IMR-90 (cell line): Measurements from ENCODE around the gene LIPN.

ENCODE experiments used
- BHLHE40 ChIP-seq: fragments of 150-350 bp; IDR thresholded peaks from 2 replicates; pipeline ENCODE4 v1.6.1; 2016; ENCODE audit warnings: mild to moderate bottlenecking, low read depth, low read length
- CEBPB ChIP-seq: IDR thresholded peaks from 2 replicates; pipeline ENCODE4 v1.6.1; 2012; ENCODE audit warnings: low read depth, low read length, improper control_type of control experiment
- ELK1 ChIP-seq: fragments of 150-350 bp; IDR thresholded peaks from 2 replicates; pipeline ENCODE4 v1.6.1; 2016; ENCODE audit warnings: low read depth, mild to moderate bottlenecking, low read length, moderate library complexity, borderline replicate concordance
- FOS ChIP-seq: fragments of 150-350 bp; IDR thresholded peaks from 2 replicates; pipeline ENCODE4 v1.6.1; 2016; ENCODE audit warnings: low read depth, low read length
- MAFK ChIP-seq: IDR thresholded peaks from 2 replicates; pipeline ENCODE4 v1.6.1; 2012; ENCODE audit warnings: low read depth, low read length, improper control_type of control experiment
- MAZ ChIP-seq: IDR thresholded peaks from 2 replicates; pipeline ENCODE4 v1.6.1; 2012; ENCODE audit warnings: low read depth, mild to moderate bottlenecking, low read length, improper control_type of control experiment, moderate library complexity, borderline replicate concordance
- MXI1 ChIP-seq: IDR thresholded peaks from 2 replicates; pipeline ENCODE4 v1.6.1; 2012; ENCODE audit warnings: low read depth, mild to moderate bottlenecking, low read length, moderate library complexity, borderline replicate concordance
- NFE2L2 ChIP-seq: fragments of 150-350 bp; IDR thresholded peaks from 2 replicates; pipeline ENCODE4 v1.6.1; 2016; ENCODE audit warnings: low read depth, mild to moderate bottlenecking, low read length
- POLR2A ChIP-seq: IDR thresholded peaks from 2 replicates; pipeline ENCODE4 v1.6.1; 2012; ENCODE audit warnings: mild to moderate bottlenecking, low read depth, low read length
- RAD21 ChIP-seq: IDR thresholded peaks from 2 replicates; pipeline ENCODE4 v1.6.1; 2012; ENCODE audit warnings: low read length, improper control_type of control experiment
- RCOR1 ChIP-seq: IDR thresholded peaks from 2 replicates; pipeline ENCODE4 v1.6.1; 2012; ENCODE audit warnings: mild to moderate bottlenecking, low read length, improper control_type of control experiment; ENCODE audit not compliant: insufficient replicate concordance
- SMC3 ChIP-seq: fragments of 150-350 bp; IDR thresholded peaks from 2 replicates; pipeline ENCODE4 v1.6.1; 2016; ENCODE audit warnings: low read depth, mild to moderate bottlenecking, antibody characterized with exemption, low read length, moderate library complexity
- TF ChIP-seq, protein P1 (sequence below): conservative IDR thresholded peaks from 2 replicates; pipeline ENCODE4 v1.5.1; 2012; ENCODE audit warnings: mild to moderate bottlenecking, low read depth, low read length, improper control_type of control experiment
- TF ChIP-seq, protein P2 (sequence below): fragments of 150-350 bp; IDR thresholded peaks from 2 replicates; pipeline ENCODE4 v1.6.1; 2017; ENCODE audit warnings: mild to moderate bottlenecking, antibody characterized with exemption, low read length, low read depth

GRCh38 chr10:88820748-88821401 is 61.1 kb downstream of the LIPN start:
- TF ChIP-seq POLR2A (no peak), MAFK (no peak), RAD21 (no peak), BHLHE40 (no peak), CEBPB (peak; percentile 87), FOS (no peak), RCOR1 (no peak), MXI1 (no peak), SMC3 (no peak), ELK1 (no peak), MAZ (no peak), NFE2L2 (no peak)
- TF ChIP-seq, protein P1, sequence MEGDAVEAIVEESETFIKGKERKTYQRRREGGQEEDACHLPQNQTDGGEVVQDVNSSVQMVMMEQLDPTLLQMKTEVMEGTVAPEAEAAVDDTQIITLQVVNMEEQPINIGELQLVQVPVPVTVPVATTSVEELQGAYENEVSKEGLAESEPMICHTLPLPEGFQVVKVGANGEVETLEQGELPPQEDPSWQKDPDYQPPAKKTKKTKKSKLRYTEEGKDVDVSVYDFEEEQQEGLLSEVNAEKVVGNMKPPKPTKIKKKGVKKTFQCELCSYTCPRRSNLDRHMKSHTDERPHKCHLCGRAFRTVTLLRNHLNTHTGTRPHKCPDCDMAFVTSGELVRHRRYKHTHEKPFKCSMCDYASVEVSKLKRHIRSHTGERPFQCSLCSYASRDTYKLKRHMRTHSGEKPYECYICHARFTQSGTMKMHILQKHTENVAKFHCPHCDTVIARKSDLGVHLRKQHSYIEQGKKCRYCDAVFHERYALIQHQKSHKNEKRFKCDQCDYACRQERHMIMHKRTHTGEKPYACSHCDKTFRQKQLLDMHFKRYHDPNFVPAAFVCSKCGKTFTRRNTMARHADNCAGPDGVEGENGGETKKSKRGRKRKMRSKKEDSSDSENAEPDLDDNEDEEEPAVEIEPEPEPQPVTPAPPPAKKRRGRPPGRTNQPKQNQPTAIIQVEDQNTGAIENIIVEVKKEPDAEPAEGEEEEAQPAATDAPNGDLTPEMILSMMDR: no peak
- TF ChIP-seq, protein P2, sequence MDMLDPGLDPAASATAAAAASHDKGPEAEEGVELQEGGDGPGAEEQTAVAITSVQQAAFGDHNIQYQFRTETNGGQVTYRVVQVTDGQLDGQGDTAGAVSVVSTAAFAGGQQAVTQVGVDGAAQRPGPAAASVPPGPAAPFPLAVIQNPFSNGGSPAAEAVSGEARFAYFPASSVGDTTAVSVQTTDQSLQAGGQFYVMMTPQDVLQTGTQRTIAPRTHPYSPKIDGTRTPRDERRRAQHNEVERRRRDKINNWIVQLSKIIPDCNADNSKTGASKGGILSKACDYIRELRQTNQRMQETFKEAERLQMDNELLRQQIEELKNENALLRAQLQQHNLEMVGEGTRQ: no peak
